SH-SY5Y (cell line): ENCODE measurements around the gene NQO1.

Experiments
- GATA2 ChIP-seq: IDR thresholded peaks from 2 replicates; pipeline ENCODE4 v1.6.1; 2011; ENCODE audit warnings: mild to moderate bottlenecking, low read depth, low read length
- GATA3 ChIP-seq: IDR thresholded peaks from 2 replicates; pipeline ENCODE4 v1.6.1; 2011; ENCODE audit warnings: low read depth, mild to moderate bottlenecking, low read length, moderate library complexity

GRCh38 chr16:69724414-69724873, 1.9 kb downstream of the NQO1 start:
- TF ChIP-seq GATA2 (no peak), GATA3 (no peak)
